Suppressor macrophage (primary cell): ENCODE results near the gene METAP2.
"Not testable (repeated sequence)": the region's sequence is repeated elsewhere in the genome, so short reads cannot be mapped to it uniquely, and the experiment has no call there.

ENCODE experiments used
- DNase-seq, 4 experiments: peaks; one replicate each; pipeline ENCODE4 v3.0.0-alpha.2; 2020 to 2022

METAP2 gene

GRCh38 chr12:95463050-95463449, 10.9 kb upstream of the METAP2 start:
- DNase-seq: no peak

GRCh38 chr12:95463776-95464175, 10.2 kb upstream of the METAP2 start:
- not testable (repeated sequence) for DNase-seq

GRCh38 chr12:95465275-95465674, 8.7 kb upstream of the METAP2 start:
- DNase-seq: no peak

- no peak for DNase-seq
Observed at GRCh38 chr12:95470300-95470699, 3.7 kb upstream of the METAP2 start.

- peak; percentile 63 to 71 (median 68) for DNase-seq
Observed at GRCh38 chr12:95473231-95473883, 595 bp upstream of the METAP2 start.

- DNase-seq: peak in 1 of 4 experiments; percentile 9
Observed at GRCh38 chr12:95474660-95474958, 657 bp downstream of the METAP2 start.

GRCh38 chr12:95480230-95480629, 6.3 kb downstream of the METAP2 start:
- DNase-seq: no peak

- DNase-seq: no peak
Observed at GRCh38 chr12:95481072-95481471, 7.1 kb downstream of the METAP2 start.

- no peak for DNase-seq
Observed at GRCh38 chr12:95481888-95482287, 7.9 kb downstream of the METAP2 start.

- peak in 2 of 4 experiments; percentile 17 to 19 for DNase-seq
Observed at GRCh38 chr12:95482564-95482963, 8.6 kb downstream of the METAP2 start.

- DNase-seq: no peak
Observed at GRCh38 chr12:95484524-95484923, 10.6 kb downstream of the METAP2 start.

- no peak for DNase-seq
Observed at GRCh38 chr12:95487024-95487423, 13.1 kb downstream of the METAP2 start.

GRCh38 chr12:95492462-95492861, 18.5 kb downstream of the METAP2 start:
- DNase-seq: no peak

GRCh38 chr12:95494888-95495287, 20.9 kb downstream of the METAP2 start:
- DNase-seq: no peak

- no peak for DNase-seq
Observed at GRCh38 chr12:95495433-95495832, 21.5 kb downstream of the METAP2 start.

- no peak for DNase-seq
Observed at GRCh38 chr12:95497031-95497430, 23.1 kb downstream of the METAP2 start.

- DNase-seq: no peak
Observed at GRCh38 chr12:95498968-95499367, 25.0 kb downstream of the METAP2 start.

GRCh38 chr12:95499772-95500171, 25.8 kb downstream of the METAP2 start:
- DNase-seq: no peak

- no peak for DNase-seq
Observed at GRCh38 chr12:95504140-95504539, 30.2 kb downstream of the METAP2 start.

- peak in 2 of 4 experiments; percentile 4 to 34 for DNase-seq
Observed at GRCh38 chr12:95505039-95505438, 31.1 kb downstream of the METAP2 start.

- DNase-seq: no peak
Observed at GRCh38 chr12:95506707-95507523, 33.0 kb downstream of the METAP2 start.

- DNase-seq: no peak
Observed at GRCh38 chr12:95509300-95509699, 35.3 kb downstream of the METAP2 start.

- DNase-seq: no peak
Observed at GRCh38 chr12:95511977-95512376, 38.0 kb downstream of the METAP2 start.

GRCh38 chr12:95513599-95513998, 39.6 kb downstream of the METAP2 start:
- no peak for DNase-seq
